ENCODE data around the gene DLG2.

DLG2 gene

GRCh38 chr11:84607975-84608836 is 1018.9 kb downstream of the DLG2 start:
- no peak for DNase-seq

- no peak for DNase-seq
These were observed 1032.5 kb downstream of the DLG2 start for GRCh38 chr11:84594602-84595001.

- no peak for DNase-seq
These were observed 1037.0 kb downstream of the DLG2 start for GRCh38 chr11:84590106-84590505.

- DNase-seq, result no peak
These were observed 1038.9 kb downstream of the DLG2 start for GRCh38 chr11:84588131-84588829.

- DNase-seq, result no peak
These were observed 1044.0 kb downstream of the DLG2 start for GRCh38 chr11:84583106-84583505.

GRCh38 chr11:84581083-84581482 is 1046.1 kb downstream of the DLG2 start:
- no peak for DNase-seq

GRCh38 chr11:84580428-84580827 is 1046.7 kb downstream of the DLG2 start:
- no peak for DNase-seq

GRCh38 chr11:84573868-84574267 is 1053.3 kb downstream of the DLG2 start:
- DNase-seq, result no peak

GRCh38 chr11:84566671-84567070 is 1060.5 kb downstream of the DLG2 start:
- DNase-seq, result no peak

- DNase-seq, result no peak
These were observed 1062.3 kb downstream of the DLG2 start for GRCh38 chr11:84564867-84565184.

GRCh38 chr11:84564180-84564866 is 1062.8 kb downstream of the DLG2 start:
- DNase-seq, result no peak

- DNase-seq, result no peak
These were observed 1063.8 kb downstream of the DLG2 start for GRCh38 chr11:84563356-84563755.

- DNase-seq, result no peak
These were observed 1066.9 kb downstream of the DLG2 start for GRCh38 chr11:84560206-84560605.

- DNase-seq, result no peak
These were observed 1068.8 kb downstream of the DLG2 start for GRCh38 chr11:84558085-84558905.

- no peak for DNase-seq
These were observed 1074.4 kb downstream of the DLG2 start for GRCh38 chr11:84552791-84553190.

- no peak for DNase-seq
These were observed 1077.9 kb downstream of the DLG2 start for GRCh38 chr11:84549217-84549616.

- no peak for DNase-seq
These were observed 1082.6 kb downstream of the DLG2 start for GRCh38 chr11:84544566-84544965.

- no peak for DNase-seq
These were observed 1083.6 kb downstream of the DLG2 start for GRCh38 chr11:84543367-84544159.

GRCh38 chr11:84541731-84542340 is 1085.3 kb downstream of the DLG2 start:
- no peak for DNase-seq

GRCh38 chr11:84536456-84536855 is 1090.7 kb downstream of the DLG2 start:
- DNase-seq, result no peak

- no peak for DNase-seq
These were observed 1094.8 kb downstream of the DLG2 start for GRCh38 chr11:84532364-84532763.

GRCh38 chr11:84526250-84526649 is 1100.9 kb downstream of the DLG2 start:
- DNase-seq, result no peak

Measured in T1000 (cell line).